Stimulated activated naive CD8-positive, alpha-beta T cell treated with anti-CD3 and anti-CD28 coated beads, Interleukin-15, Interleukin-2, amounts not matched to agents 100 ng/mL and 50 ng/mL, for 24 hours (primary cell): ENCODE results near the gene ATXN7L2.
"Not testable (repeated sequence)": the region's sequence is repeated elsewhere in the genome, so short reads cannot be mapped to it uniquely, and the experiment has no call there.

Experiments
- H3K27ac Mint-ChIP-seq: one replicate; pipeline ENCODE4 v1.8.0; 2021; ENCODE audit warnings: mild to moderate bottlenecking, mixed read lengths
- H3K27me3 Mint-ChIP-seq: one replicate; pipeline ENCODE4 v1.8.0; 2021; ENCODE audit warnings: mixed read lengths
- H3K36me3 Mint-ChIP-seq: one replicate; pipeline ENCODE4 v1.8.0; 2021; ENCODE audit warnings: low read depth, mixed read lengths
- H3K4me1 Mint-ChIP-seq: one replicate; pipeline ENCODE4 v1.8.0; 2021; ENCODE audit warnings: low read depth, mixed read lengths
- H3K4me3 Mint-ChIP-seq: one replicate; pipeline ENCODE4 v1.8.0; 2021; ENCODE audit warnings: mild to moderate bottlenecking, mixed read lengths
- H3K9me3 Mint-ChIP-seq: one replicate; pipeline ENCODE4 v1.8.0; 2021; ENCODE audit warnings: mixed read lengths

Gene ATXN7L2

DNA sequence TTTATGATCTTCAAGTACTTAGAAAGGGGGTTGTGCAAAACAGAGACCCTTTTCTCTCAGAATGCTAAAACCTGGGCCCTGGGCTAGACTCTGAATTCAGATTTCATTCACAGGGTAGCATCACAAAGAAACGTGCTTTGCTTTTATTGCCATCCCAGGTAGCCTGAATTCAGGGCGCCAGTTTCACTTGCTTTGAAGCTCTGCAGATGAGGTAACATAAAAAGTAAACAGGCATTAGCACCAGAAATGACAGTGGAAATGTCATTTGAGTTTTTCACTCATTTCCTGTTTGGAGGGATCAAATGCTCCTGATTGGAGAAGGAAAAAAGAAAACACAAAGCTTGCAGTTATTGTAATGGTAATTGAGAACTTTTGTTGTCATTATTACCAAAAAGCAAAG is 14.8 kb upstream of the ATXN7L2 start:
- no peak overlapping the region for H3K27ac Mint-ChIP-seq
- peaks cover 6% of the 10 kb centered on the region for H3K4me1 Mint-ChIP-seq
- no peaks in the 10 kb centered on the region for H3K36me3 Mint-ChIP-seq
- no peaks in the 10 kb centered on the region for H3K9me3 Mint-ChIP-seq
- peaks cover 71% of the 10 kb centered on the region for H3K27me3 Mint-ChIP-seq
- H3K4me3 Mint-ChIP-seq, result no peak overlapping the region

DNA sequence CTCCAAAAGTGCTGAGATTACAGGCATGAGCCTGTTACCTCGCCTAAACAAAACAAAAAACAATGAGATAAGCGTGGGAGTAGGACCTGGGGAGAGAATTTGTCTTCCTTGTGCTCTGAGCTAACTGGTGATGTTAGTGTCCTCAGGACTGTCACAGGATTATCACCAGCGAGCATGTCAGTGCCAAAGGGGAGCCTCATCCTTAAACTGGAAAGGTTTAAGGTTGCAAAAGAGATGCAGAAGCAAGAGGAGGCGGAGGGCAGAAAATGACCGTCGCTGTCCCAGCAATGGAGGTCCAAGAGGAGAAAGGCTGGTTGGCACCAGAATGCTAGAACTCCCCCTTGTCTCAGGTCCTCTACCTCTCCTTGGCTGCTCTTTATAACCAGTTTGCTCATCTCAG is 13.5 kb upstream of the ATXN7L2 start:
- Mint-ChIP-seq H3K4me1 (peaks cover 6% of the 10 kb centered on the region), H3K4me3 (no peak overlapping the region), H3K27me3 (peaks cover 61% of the 10 kb centered on the region)

DNA sequence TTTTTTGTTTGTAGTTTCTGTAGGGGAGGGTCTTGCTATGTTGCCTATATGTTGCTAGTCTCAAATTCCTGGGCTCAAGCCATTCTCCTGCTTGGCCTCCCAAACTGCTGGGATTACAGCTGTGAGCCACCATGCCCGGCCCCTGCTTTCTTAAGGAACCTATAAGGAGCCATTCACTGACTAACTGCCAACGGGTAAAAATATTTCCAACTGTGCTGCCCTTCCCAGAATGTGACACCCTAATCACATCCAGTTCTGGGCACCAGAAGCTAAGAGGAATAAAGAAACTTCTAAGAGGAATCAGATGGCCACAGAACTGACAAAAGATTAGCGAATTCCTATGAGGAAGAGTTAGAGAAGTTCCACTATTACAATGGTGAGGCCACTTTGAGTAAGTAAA is 10.9 kb upstream of the ATXN7L2 start:
- Mint-ChIP-seq H3K27ac (no peak overlapping the region), H3K36me3 (no peaks in the 10 kb centered on the region), H3K9me3 (no peaks in the 10 kb centered on the region), H3K27me3 (peaks cover 54% of the 10 kb centered on the region), H3K4me3 (no peak overlapping the region), H3K4me1 (no peaks in the 10 kb centered on the region)

More for the DNA sequence above, 13.5 kb upstream of the ATXN7L2 start:
- Mint-ChIP-seq H3K9me3 (no peaks in the 10 kb centered on the region), H3K36me3 (no peaks in the 10 kb centered on the region), H3K27ac (no peak overlapping the region)

DNA sequence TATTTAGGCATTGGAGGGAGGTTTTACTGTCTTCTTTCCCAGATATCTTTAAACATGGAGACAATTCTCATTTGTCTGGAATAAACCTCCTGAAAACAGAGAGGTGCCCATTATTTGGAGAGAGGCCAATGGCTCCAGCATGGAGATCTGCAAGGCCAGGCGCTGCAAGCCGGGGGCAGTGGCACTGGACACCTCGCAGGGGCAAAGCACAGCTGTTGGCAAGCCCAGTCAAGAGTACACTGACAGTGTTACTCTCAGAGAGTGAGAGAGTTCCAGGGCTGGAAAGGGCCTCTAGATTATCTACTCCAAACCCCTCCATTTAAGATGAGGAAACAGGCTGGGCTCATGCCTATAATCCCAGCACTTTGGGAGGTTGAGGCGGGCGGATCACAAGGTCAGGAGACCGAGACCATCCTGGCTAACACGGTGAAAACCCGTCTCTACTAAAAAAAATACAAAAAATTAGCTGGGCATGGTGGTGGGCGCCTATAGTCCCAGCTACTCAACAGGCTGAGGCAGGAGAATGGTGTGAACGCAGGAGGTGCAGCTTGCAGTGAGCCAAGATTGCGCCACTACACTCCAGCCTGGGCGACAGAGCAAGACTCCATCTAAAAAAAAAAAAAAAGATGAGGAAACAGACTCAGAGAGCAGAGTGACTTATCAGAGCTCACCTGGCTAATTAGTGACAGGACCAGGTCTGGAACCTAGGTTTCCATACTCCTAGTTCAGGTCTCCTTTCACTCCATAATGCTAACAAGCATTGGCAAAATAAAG is 10.2 kb upstream of the ATXN7L2 start:
- not testable (repeated sequence) for H3K4me1 Mint-ChIP-seq, H3K27ac Mint-ChIP-seq, H3K4me3 Mint-ChIP-seq, H3K9me3 Mint-ChIP-seq, H3K36me3 Mint-ChIP-seq
- H3K27me3 Mint-ChIP-seq, result peaks cover 50% of the 10 kb centered on the region

DNA sequence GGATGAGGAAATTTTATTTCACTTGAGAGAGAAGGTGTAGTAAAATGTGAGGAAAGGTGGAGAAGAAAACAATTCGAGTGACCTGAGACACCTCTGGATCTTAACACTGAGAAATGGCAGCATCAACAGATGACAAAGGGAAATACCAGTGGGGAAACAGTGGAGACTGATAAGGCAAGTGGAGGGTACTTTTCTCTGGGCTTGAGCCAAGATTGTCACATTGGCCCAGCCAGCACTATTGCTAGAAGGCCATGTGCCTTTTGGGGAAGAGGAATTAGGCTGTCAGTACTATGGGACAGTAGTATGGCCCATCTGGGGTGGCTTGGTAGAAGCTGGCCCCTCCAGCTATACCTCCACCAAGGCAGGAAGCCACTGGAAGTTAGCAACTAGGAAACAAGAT is 9.0 kb upstream of the ATXN7L2 start:
- no peak overlapping the region for H3K27ac Mint-ChIP-seq
- H3K9me3 Mint-ChIP-seq, result no peaks in the 10 kb centered on the region
- no peaks in the 10 kb centered on the region for H3K4me1 Mint-ChIP-seq
- peaks cover 51% of the 10 kb centered on the region for H3K27me3 Mint-ChIP-seq
- H3K4me3 Mint-ChIP-seq, result no peak overlapping the region
- H3K36me3 Mint-ChIP-seq, result no peaks in the 10 kb centered on the region

DNA sequence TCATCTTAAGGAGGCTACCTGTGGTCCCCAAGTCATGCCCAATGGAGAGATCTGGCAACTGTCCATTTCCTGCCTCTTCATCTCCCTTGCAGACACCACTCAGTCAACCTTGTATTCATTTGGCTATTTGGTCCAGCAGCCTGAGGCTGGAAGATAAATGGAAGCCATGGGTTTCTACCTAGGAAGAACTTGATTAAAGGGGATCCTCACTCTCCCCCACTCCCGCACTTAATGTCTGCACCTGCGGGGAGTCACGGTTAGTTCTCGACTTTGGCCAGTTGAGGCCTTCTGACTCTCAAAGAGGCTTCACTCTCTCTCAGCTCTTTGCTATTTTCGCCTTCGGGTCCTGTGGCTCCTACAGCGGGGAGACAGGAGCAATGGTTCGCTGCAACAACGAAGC is 8.4 kb upstream of the ATXN7L2 start:
- no peak overlapping the region for H3K27ac Mint-ChIP-seq
- H3K4me3 Mint-ChIP-seq, result no peak overlapping the region
- no peaks in the 10 kb centered on the region for H3K4me1 Mint-ChIP-seq
- H3K27me3 Mint-ChIP-seq, result peaks cover 47% of the 10 kb centered on the region
- no peaks in the 10 kb centered on the region for H3K36me3 Mint-ChIP-seq
- H3K9me3 Mint-ChIP-seq, result no peaks in the 10 kb centered on the region

DNA sequence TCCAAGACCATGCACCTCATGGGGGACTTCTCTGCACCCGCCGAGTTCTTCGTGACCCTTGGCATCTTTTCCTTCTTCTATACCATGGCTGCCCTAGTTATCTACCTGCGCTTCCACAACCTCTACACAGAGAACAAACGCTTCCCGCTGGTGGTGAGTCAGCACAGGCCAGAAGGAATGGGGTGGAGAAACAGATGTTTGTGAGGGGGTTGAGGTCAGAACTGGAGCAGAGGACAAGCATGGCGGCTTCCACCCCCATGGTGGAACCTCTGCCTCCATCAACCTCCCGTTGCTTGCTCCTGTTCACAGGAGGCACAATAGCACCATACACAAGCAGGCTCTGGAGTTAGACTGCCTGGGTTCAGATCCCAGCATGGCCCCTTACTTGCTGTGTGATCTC is 6.9 kb upstream of the ATXN7L2 start:
- H3K9me3 Mint-ChIP-seq, result no peaks in the 10 kb centered on the region
- H3K27me3 Mint-ChIP-seq, result peaks cover 40% of the 10 kb centered on the region
- H3K27ac Mint-ChIP-seq, result no peak overlapping the region
- no peak overlapping the region for H3K4me3 Mint-ChIP-seq
- H3K36me3 Mint-ChIP-seq, result no peaks in the 10 kb centered on the region
- no peaks in the 10 kb centered on the region for H3K4me1 Mint-ChIP-seq

DNA sequence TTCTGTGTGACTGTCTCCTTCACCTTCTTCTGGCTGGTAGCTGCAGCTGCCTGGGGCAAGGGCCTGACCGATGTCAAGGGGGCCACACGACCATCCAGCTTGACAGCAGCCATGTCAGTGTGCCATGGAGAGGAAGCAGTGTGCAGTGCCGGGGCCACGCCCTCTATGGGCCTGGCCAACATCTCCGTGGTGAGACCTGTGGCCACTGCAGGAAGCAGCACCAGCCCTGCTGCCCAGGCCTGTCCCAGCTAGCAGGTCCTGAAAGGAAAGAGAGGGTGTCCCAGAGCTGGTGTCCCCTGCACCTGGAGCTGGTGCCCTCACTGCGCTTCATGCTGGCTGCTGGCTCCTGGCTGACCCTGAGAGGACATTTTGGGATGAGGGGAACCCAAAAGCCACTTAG is 5.9 kb upstream of the ATXN7L2 start:
- H3K36me3 Mint-ChIP-seq, result no peaks in the 10 kb centered on the region
- no peak overlapping the region for H3K4me3 Mint-ChIP-seq
- peaks cover 7% of the 10 kb centered on the region for H3K4me1 Mint-ChIP-seq
- H3K27me3 Mint-ChIP-seq, result peaks cover 35% of the 10 kb centered on the region
- H3K9me3 Mint-ChIP-seq, result no peaks in the 10 kb centered on the region
- no peak overlapping the region for H3K27ac Mint-ChIP-seq

DNA sequence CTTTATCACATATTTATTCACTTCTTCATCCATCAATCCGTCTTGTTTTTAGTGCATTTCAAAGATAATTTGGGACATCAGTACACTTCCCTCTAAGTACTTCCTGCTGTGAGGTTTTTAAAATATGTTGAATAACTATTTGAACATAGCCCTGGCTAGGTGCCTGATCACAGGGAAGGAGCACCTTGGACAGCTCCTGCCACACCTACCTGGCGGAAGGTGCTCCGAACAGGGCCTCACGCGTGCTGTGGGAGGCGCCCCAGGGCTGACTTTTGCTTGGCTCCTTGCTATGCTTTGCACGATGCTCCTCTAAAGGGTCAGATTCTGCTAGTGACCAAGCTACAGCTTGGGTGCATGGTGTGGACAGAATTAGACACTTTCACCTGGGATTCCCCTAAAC is 4.9 kb upstream of the ATXN7L2 start:
- Mint-ChIP-seq H3K36me3 (no peaks in the 10 kb centered on the region), H3K27ac (no peak overlapping the region), H3K27me3 (peaks cover 30% of the 10 kb centered on the region)

DNA sequence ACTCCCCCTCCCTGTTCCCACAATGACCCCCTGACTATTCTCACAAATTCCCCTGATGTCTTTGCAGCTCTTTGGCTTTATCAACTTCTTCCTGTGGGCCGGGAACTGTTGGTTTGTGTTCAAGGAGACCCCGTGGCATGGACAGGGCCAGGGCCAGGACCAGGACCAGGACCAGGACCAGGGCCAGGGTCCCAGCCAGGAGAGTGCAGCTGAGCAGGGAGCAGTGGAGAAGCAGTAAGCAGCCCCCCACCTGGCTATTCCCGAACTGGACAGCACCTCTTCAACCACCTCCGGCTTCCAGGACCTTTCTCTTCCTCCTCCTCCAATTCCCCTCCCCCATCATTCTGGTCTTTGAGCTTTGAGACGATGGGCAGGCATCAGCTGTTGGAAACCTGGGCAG is 4.4 kb upstream of the ATXN7L2 start:
- Mint-ChIP-seq H3K27me3 (peaks cover 26% of the 10 kb centered on the region), H3K9me3 (no peaks in the 10 kb centered on the region), H3K27ac (no peak overlapping the region), H3K4me3 (no peak overlapping the region), H3K36me3 (no peaks in the 10 kb centered on the region), H3K4me1 (peaks cover 15% of the 10 kb centered on the region)

More for the DNA sequence above, 4.9 kb upstream of the ATXN7L2 start:
- no peaks in the 10 kb centered on the region for H3K9me3 Mint-ChIP-seq
- peaks cover 15% of the 10 kb centered on the region for H3K4me1 Mint-ChIP-seq
- H3K4me3 Mint-ChIP-seq, result no peak overlapping the region

DNA sequence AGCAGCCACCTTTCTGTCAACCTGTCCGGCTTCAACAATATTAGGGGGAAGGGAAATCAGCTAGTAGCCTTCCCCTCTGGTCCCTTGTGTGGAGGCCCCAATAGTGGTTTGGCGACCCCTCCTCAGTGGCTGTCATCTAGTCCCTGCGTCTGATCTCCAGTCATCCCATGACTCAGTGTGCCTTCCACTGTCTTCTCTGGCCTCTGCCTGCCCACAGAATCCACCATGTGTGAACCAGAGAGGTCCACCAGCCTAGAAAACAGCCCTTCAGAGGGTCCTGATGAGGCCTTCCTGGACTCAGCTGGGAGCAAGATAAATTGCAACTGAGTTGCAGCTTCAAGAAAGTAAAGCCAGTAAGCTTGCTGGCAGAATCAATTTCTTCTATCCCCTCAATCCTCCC is 3.8 kb upstream of the ATXN7L2 start:
- H3K27me3 Mint-ChIP-seq, result peaks cover 26% of the 10 kb centered on the region
- no peak overlapping the region for H3K4me3 Mint-ChIP-seq

DNA sequence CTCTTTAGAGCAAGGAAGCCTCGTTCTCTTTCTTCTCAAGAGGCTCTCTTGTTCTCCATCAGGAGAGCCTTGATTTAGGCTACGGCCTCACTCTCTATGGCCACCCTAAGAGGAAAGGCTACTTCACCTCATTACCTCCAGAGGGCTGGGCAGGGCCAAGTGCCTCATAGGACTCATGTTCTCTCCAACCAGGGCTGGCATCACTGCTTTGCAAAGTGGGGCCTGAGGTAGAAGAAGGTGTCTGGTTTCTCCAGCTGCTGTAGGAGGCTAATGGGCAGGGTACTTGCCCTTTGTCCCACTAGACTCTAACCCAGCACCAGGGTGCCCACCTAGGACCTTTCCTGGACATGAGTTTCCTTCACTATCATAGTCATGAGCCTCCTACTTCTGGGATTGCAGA is 2.1 kb upstream of the ATXN7L2 start:
- Mint-ChIP-seq H3K4me3 (no peak overlapping the region), H3K27ac (no peak overlapping the region)

More for the DNA sequence above, 3.8 kb upstream of the ATXN7L2 start:
- H3K9me3 Mint-ChIP-seq, result no peaks in the 10 kb centered on the region
- H3K4me1 Mint-ChIP-seq, result peaks cover 18% of the 10 kb centered on the region
- no peak overlapping the region for H3K27ac Mint-ChIP-seq
- H3K36me3 Mint-ChIP-seq, result no peaks in the 10 kb centered on the region

DNA sequence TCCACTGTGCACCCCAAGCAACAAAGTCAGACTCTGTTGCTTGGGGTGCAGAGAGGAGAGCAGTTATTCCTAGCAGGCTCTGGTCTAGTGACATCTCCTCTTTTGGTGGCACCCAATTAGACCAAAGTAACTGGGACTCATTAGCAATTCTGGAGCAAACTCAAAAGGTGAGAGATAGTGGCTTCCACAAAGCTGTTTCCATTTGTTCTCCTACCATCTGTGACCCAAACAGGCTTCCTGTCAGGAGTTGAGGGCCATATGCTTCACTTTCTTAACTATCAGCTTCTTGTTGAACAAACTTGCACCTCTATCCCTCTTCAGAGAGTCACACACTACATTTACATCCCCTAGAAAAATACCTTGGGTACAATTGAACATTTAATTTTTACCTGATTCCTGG is 1.5 kb upstream of the ATXN7L2 start:
- H3K4me1 Mint-ChIP-seq, result peaks cover 30% of the 10 kb centered on the region

More for the DNA sequence above, 2.1 kb upstream of the ATXN7L2 start:
- Mint-ChIP-seq H3K36me3 (no peaks in the 10 kb centered on the region), H3K4me1 (peaks cover 29% of the 10 kb centered on the region), H3K9me3 (no peaks in the 10 kb centered on the region), H3K27me3 (peaks cover 16% of the 10 kb centered on the region)

DNA sequence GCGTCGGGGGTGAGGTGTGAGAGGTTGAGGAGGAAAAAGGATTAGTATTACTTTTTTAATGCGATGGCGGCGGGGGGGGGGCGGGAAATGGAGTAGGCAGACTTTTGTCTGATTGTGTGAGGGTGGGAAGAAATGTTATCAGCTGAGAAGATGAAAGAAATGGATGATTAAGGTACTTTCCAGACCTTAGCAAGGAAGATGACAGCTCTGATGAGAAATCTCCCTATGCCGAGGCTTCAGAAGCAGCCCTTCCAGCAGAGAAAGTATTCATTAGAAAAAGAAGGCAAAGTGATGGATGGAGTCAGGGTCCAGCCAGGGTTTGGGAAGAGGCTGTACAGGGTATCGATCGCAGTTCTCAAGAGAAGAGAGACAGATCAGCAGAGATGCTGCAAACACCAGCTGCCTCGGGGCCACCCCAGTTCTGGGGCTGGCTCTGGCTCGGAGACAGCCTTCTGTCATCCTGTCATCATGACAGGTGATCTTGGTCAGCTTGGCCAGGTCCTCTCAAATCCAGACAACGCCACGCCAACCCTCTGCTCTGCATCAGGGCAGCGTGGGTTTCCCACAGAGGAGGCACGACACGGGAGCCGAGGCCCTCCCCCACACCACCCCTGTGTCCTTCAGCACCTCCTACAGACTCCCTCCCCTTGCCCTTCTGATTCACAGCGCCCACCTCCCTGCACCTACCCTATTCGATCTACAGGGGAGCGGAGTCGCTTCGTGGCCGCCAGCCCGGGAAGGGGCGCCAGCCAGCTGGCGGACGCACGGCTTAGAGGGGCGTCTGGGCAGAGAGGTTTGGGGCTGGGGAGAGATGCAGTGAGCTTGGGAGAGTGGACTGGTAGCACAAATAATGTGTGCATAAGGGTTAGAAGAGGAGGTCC is 674 bp upstream of the ATXN7L2 start:
- Mint-ChIP-seq H3K4me3 (peak overlapping the region; percentile 92), H3K36me3 (peaks cover 3% of the 10 kb centered on the region), H3K27ac (peak overlapping the region; percentile 77), H3K27me3 (peaks cover 16% of the 10 kb centered on the region), H3K9me3 (no peaks in the 10 kb centered on the region), H3K4me1 (peaks cover 30% of the 10 kb centered on the region)

More for the DNA sequence above, 1.5 kb upstream of the ATXN7L2 start:
- Mint-ChIP-seq H3K36me3 (no peaks in the 10 kb centered on the region), H3K27ac (no peak overlapping the region), H3K27me3 (peaks cover 16% of the 10 kb centered on the region), H3K4me3 (peak overlapping the region; percentile 92), H3K9me3 (no peaks in the 10 kb centered on the region)

DNA sequence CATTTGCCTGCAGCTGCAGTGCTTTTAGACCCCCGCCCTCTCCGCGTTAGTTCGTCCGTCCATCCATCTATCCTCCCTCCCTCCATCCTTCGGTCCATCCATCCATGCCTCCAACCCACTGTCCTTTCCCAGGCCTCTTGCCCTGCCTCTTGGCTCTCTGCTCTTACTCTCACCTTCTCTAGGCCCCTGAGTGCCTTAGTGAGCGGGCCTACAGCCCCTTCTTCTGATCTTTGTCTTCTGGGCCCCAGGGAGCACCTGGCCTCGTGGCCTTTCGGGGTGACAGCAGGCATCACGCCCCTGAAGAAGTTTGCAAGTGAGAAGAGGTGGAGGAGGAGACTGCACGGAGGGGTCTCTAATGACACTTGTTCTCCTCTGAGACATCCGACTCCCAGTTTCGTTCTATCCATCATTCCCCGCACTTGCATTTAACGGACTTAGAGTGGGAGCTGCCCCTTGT is 842 bp downstream of the ATXN7L2 start:
- Mint-ChIP-seq H3K27ac (peak overlapping the region; percentile 97), H3K9me3 (no peaks in the 10 kb centered on the region), H3K4me1 (peaks cover 30% of the 10 kb centered on the region), H3K27me3 (peaks cover 6% of the 10 kb centered on the region), H3K36me3 (peaks cover 11% of the 10 kb centered on the region), H3K4me3 (peak overlapping the region; percentile 96)
